Epithelial cell of esophagus (primary cell): ENCODE results near the gene CD1B.

Experiments used
- DNase-seq: peaks from one replicate; pipeline ENCODE4 v3.0.0; 2010; ENCODE audit warnings: low read depth
- H3K4me3 ChIP-seq: 2 replicates; pipeline ENCODE4 v1.5.1; 2011; ENCODE audit warnings: mild to moderate bottlenecking, low read length, control low read depth
- TF ChIP-seq, protein P1 (sequence below): IDR thresholded peaks from 2 replicates; pipeline ENCODE4 v1.5.1; 2011; ENCODE audit warnings: low read depth, mild to moderate bottlenecking, low read length, control low read depth, inconsistent platforms; ENCODE audit not compliant: insufficient read depth; ENCODE audit errors: missing control alignments

CD1B gene

DNA sequence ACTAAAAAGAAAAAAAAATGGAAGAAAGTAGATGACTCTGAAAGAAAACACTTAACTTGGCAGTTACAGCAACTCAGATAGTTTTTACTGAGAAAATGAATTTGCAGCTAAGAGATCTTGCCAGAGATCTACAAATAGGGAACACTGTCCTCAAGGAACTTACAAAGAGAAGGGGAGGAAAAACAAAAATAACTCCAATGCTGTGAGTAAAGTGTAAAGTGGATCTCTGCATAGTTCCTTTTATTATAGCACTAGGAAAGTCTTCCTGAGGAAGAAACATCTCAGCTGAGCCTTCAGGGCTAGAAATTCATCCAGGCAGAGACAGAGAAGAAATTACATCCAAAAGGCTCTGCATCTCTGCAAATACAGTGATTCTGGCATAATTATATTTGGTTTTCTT is 3.9 kb downstream of the CD1B start:
- H3K4me3 ChIP-seq = no peak overlapping the region
- no peak for DNase-seq
- TF ChIP-seq, protein P1, sequence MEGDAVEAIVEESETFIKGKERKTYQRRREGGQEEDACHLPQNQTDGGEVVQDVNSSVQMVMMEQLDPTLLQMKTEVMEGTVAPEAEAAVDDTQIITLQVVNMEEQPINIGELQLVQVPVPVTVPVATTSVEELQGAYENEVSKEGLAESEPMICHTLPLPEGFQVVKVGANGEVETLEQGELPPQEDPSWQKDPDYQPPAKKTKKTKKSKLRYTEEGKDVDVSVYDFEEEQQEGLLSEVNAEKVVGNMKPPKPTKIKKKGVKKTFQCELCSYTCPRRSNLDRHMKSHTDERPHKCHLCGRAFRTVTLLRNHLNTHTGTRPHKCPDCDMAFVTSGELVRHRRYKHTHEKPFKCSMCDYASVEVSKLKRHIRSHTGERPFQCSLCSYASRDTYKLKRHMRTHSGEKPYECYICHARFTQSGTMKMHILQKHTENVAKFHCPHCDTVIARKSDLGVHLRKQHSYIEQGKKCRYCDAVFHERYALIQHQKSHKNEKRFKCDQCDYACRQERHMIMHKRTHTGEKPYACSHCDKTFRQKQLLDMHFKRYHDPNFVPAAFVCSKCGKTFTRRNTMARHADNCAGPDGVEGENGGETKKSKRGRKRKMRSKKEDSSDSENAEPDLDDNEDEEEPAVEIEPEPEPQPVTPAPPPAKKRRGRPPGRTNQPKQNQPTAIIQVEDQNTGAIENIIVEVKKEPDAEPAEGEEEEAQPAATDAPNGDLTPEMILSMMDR = no peak

DNA sequence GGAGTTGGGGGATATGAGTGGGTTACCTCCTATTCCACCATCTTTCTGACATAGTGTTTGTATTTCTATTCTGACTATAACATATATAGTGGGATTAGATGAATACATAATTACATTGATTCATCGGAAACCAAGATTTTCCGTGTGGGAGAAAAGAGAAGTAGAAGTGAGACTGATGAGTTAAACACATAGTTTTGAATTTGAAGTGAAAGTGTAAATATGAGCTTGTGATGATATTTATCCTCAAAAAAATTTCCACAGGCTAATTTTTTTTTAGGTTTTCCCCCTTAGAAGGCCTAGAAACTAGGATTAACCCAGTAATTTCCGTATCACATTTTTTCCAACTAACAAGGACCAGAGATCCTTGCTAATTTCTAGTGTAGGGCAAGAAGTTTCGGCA is 6.9 kb downstream of the CD1B start:
- H3K4me3 ChIP-seq = no peak overlapping the region
- no peak for DNase-seq
- TF ChIP-seq, protein P1 = no peak

DNA sequence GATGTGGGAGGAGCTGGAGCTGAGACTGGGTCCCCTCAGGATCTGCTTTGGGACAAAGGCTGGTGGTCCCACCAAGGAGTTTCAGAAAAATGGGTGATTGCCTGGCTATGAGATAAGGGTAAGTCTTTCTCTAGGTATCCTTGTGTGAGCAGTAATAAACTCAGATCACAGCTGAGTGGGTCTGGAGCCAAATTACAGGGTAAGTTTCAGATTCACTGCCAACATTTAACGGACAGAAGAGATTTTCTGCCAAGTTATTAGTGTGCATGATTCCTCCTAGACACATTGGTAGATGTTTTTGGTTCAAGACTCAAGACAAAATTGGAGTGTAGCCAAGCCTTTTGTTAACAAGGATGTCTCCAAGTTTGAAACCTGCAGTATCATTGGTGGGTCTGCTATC is 7.5 kb downstream of the CD1B start:
- no peak overlapping the region for H3K4me3 ChIP-seq
- TF ChIP-seq, protein P1 = no peak
- no peak for DNase-seq

DNA sequence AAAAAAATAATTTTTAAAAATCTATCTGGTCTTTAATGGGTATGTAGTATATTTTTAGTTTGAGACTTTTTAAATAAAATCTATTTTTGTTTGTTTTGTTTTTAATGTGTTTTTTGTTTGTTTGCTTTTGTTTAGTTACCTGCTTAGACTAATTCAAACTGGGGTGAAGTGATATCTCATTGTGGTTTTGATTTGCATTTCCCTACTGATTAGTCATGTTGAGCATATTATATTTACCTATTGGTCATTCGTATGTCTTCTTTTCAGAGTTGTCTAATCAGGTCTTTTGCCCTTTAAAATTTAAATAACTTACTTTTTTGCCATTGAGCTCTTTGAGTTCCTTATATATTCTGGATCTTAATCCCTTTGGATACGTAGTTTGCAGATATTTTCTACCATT is 20.3 kb downstream of the CD1B start:
- TF ChIP-seq, protein P1 = no peak
- DNase-seq = no peak
- H3K4me3 ChIP-seq = no peak overlapping the region

- TF ChIP-seq, protein P1 = no peak
- DNase-seq = no peak
- H3K4me3 ChIP-seq = no peak overlapping the region
Measured at GRCh38 chr1:158310623-158311022, 20.7 kb downstream of the CD1B start.

GRCh38 chr1:158295791-158296190 is 35.5 kb downstream of the CD1B start:
- no peak for DNase-seq
- H3K4me3 ChIP-seq = no peak overlapping the region
- TF ChIP-seq, protein P1 = no peak

GRCh38 chr1:158290321-158290844 is 40.9 kb downstream of the CD1B start:
- TF ChIP-seq, protein P1 = no peak
- no peak for DNase-seq
- H3K4me3 ChIP-seq = no peak overlapping the region
